ENCODE measurements around the gene RABGAP1L. TPM values are rescaled to one million over a fixed set of nuclear protein-coding genes. Genes with fewer than 3 reads are reported as not detected.
"Not testable (repeated sequence)": the region's sequence is repeated elsewhere in the genome, so short reads cannot be mapped to it uniquely, and the experiment has no call there.

The RABGAP1L gene
- total RNA-seq, 1 donor from 2014 or later: 36.9 TPM

- Mint-ChIP-seq H3K4me1 (peaks cover 45% of the 10 kb centered on the region), H3K36me3 (ENCODE audit: low read depth) (peaks cover 37% of the 10 kb centered on the region), H3K4me3 (no peak overlapping the region), H3K27ac (no peak overlapping the region), H3K9me3 (no peaks in the 10 kb centered on the region), H3K27me3 (no peaks in the 10 kb centered on the region)
- intact Hi-C loops (cut with micrococcal nuclease): loop anchor here (5.0 kb wide), 1 partner anchor 1523 kb away; the partner anchor contains the start of gene PRDX6
- no peak for DNase-seq
These were observed 841.4 kb downstream of the RABGAP1L start for GRCh38 chr1:175000697-175001187.

GRCh38 chr1:175002910-175003517 is 843.7 kb downstream of the RABGAP1L start:
- H3K27me3 Mint-ChIP-seq: no peaks in the 10 kb centered on the region
- no peaks in the 10 kb centered on the region for H3K9me3 Mint-ChIP-seq
- peaks cover 49% of the 10 kb centered on the region for H3K36me3 Mint-ChIP-seq (ENCODE audit: low read depth)
- DNase-seq: peak; percentile 56
- H3K27ac Mint-ChIP-seq: peak overlapping the region; percentile 31
- intact Hi-C loops (cut with micrococcal nuclease): loop anchor here (5.0 kb wide), 1 partner anchor 1526 kb away; the partner anchor contains the start of gene PRDX6
- peaks cover 39% of the 10 kb centered on the region for H3K4me1 Mint-ChIP-seq
- H3K4me3 Mint-ChIP-seq: peak overlapping the region; percentile 46

- Mint-ChIP-seq H3K27ac (peak overlapping the region; percentile 34), H3K36me3 (ENCODE audit: low read depth) (peaks cover 54% of the 10 kb centered on the region), H3K9me3 (no peaks in the 10 kb centered on the region), H3K4me1 (peaks cover 41% of the 10 kb centered on the region), H3K27me3 (no peaks in the 10 kb centered on the region), H3K4me3 (peak overlapping the region; percentile 46)
- intact Hi-C loops (cut with micrococcal nuclease): loop anchor here (5.0 kb wide), 1 partner anchor 1526 kb away; the partner anchor contains the start of gene PRDX6
- DNase-seq: no peak
These were observed 844.2 kb downstream of the RABGAP1L start for GRCh38 chr1:175003521-175003920.

- H3K36me3 Mint-ChIP-seq (ENCODE audit: low read depth): peaks cover 63% of the 10 kb centered on the region
- peak; percentile 48 for DNase-seq
- H3K27me3 Mint-ChIP-seq: no peaks in the 10 kb centered on the region
- intact Hi-C loops (cut with micrococcal nuclease): no loop called here
- no peak overlapping the region for H3K4me3 Mint-ChIP-seq
- peaks cover 44% of the 10 kb centered on the region for H3K4me1 Mint-ChIP-seq
- peak overlapping the region; percentile 14 for H3K27ac Mint-ChIP-seq
- H3K9me3 Mint-ChIP-seq: no peaks in the 10 kb centered on the region
These were observed 845.9 kb downstream of the RABGAP1L start for GRCh38 chr1:175005085-175005783.

- Mint-ChIP-seq H3K36me3 (ENCODE audit: low read depth) (peaks cover 66% of the 10 kb centered on the region), H3K4me3 (no peak overlapping the region), H3K4me1 (peaks cover 16% of the 10 kb centered on the region), H3K27ac (peak overlapping the region; percentile 1), H3K27me3 (no peaks in the 10 kb centered on the region), H3K9me3 (no peaks in the 10 kb centered on the region)
- intact Hi-C loops (cut with micrococcal nuclease): no loop called here
- DNase-seq: no peak
These were observed 850.2 kb downstream of the RABGAP1L start for GRCh38 chr1:175009532-175009931.

GRCh38 chr1:175013445-175013844 is 854.1 kb downstream of the RABGAP1L start:
- H3K27ac Mint-ChIP-seq: peak overlapping the region; percentile 4
- no peak overlapping the region for H3K4me3 Mint-ChIP-seq
- H3K4me1 Mint-ChIP-seq: peaks cover 7% of the 10 kb centered on the region
- no peaks in the 10 kb centered on the region for H3K9me3 Mint-ChIP-seq
- intact Hi-C loops (cut with micrococcal nuclease): no loop called here
- no peaks in the 10 kb centered on the region for H3K27me3 Mint-ChIP-seq
- peaks cover 65% of the 10 kb centered on the region for H3K36me3 Mint-ChIP-seq (ENCODE audit: low read depth)
- DNase-seq: no peak

- Mint-ChIP-seq H3K9me3 (no peaks in the 10 kb centered on the region), H3K36me3 (ENCODE audit: low read depth) (peaks cover 56% of the 10 kb centered on the region), H3K27me3 (no peaks in the 10 kb centered on the region), H3K4me3 (no peak overlapping the region), H3K4me1 (peaks cover 6% of the 10 kb centered on the region), H3K27ac (no peak overlapping the region)
- no peak for DNase-seq
- intact Hi-C loops (cut with micrococcal nuclease): no loop called here
These were observed 855.9 kb downstream of the RABGAP1L start for GRCh38 chr1:175015243-175015642.

GRCh38 chr1:175019524-175019923 is 860.2 kb downstream of the RABGAP1L start:
- DNase-seq: no peak
- Mint-ChIP-seq H3K36me3 (ENCODE audit: low read depth) (peaks cover 37% of the 10 kb centered on the region), H3K27ac (no peak overlapping the region), H3K4me3 (no peak overlapping the region), H3K27me3 (no peaks in the 10 kb centered on the region), H3K9me3 (peaks cover 6% of the 10 kb centered on the region), H3K4me1 (peaks cover 27% of the 10 kb centered on the region)
- intact Hi-C loops (cut with micrococcal nuclease): no loop called here

- intact Hi-C loops (cut with micrococcal nuclease): loop anchor here (1.0 to 2.0 kb wide), 3 partner anchors 24 to 166 kb away; partner anchors contain the start of gene CACYBP
- Mint-ChIP-seq H3K27ac (peak within 1 kb of the TSS; percentile 90), H3K36me3 (ENCODE audit: low read depth) (peaks cover 14% of the 10 kb centered on the region), H3K9me3 (peaks cover 14% of the 10 kb centered on the region), H3K27me3 (no peaks in the 10 kb centered on the region), H3K4me1 (peaks cover 23% of the 10 kb centered on the region), H3K4me3 (peak within 1 kb of the TSS; percentile 91)
- peak; percentile 99 for DNase-seq
These were observed 864.0 kb downstream of the RABGAP1L start, which contains the start of gene MRPS14 for GRCh38 chr1:175023043-175023921. Gene MRPS14, minus strand, starts transcription at chr1:175023425. Its CDS starts 17 bp downstream, at chr1:175023408.

GRCh38 chr1:175023922-175024242 is 864.6 kb downstream of the RABGAP1L start:
- peaks cover 14% of the 10 kb centered on the region for H3K9me3 Mint-ChIP-seq
- intact Hi-C loops (cut with micrococcal nuclease): loop anchor here (1.0 to 2.0 kb wide), 3 partner anchors 25 to 165 kb away; partner anchors contain the start of gene CACYBP
- H3K27ac Mint-ChIP-seq: peak overlapping the region; percentile 90
- not testable (repeated sequence) for H3K27me3 Mint-ChIP-seq, DNase-seq
- H3K36me3 Mint-ChIP-seq (ENCODE audit: low read depth): peaks cover 11% of the 10 kb centered on the region
- H3K4me3 Mint-ChIP-seq: peak overlapping the region; percentile 91
- H3K4me1 Mint-ChIP-seq: peaks cover 23% of the 10 kb centered on the region

GRCh38 chr1:175024773-175025172 is 865.5 kb downstream of the RABGAP1L start:
- DNase-seq: peak; percentile 53
- intact Hi-C loops (cut with micrococcal nuclease): no loop called here
- peak overlapping the region; percentile 36 for H3K27ac Mint-ChIP-seq
- H3K27me3 Mint-ChIP-seq: no peaks in the 10 kb centered on the region
- peaks cover 29% of the 10 kb centered on the region for H3K4me1 Mint-ChIP-seq
- peaks cover 12% of the 10 kb centered on the region for H3K36me3 Mint-ChIP-seq (ENCODE audit: low read depth)
- H3K4me3 Mint-ChIP-seq: peak overlapping the region; percentile 27
- H3K9me3 Mint-ChIP-seq: peaks cover 14% of the 10 kb centered on the region

GRCh38 chr1:175033953-175034352 is 874.6 kb downstream of the RABGAP1L start:
- Mint-ChIP-seq H3K27me3 (peaks cover 18% of the 10 kb centered on the region), H3K4me1 (peaks cover 10% of the 10 kb centered on the region), H3K4me3 (no peak overlapping the region), H3K9me3 (no peaks in the 10 kb centered on the region), H3K27ac (no peak overlapping the region), H3K36me3 (ENCODE audit: low read depth) (peaks cover 2% of the 10 kb centered on the region)
- intact Hi-C loops (cut with micrococcal nuclease): loop anchor here (5.0 kb wide), 1 partner anchor 38 kb away; no protein-coding TSS in a partner anchor
- DNase-seq: peak; percentile 42

- DNase-seq: no peak
- no peaks in the 10 kb centered on the region for H3K9me3 Mint-ChIP-seq
- H3K4me1 Mint-ChIP-seq: peaks cover 4% of the 10 kb centered on the region
- no peaks in the 10 kb centered on the region for H3K36me3 Mint-ChIP-seq (ENCODE audit: low read depth)
- intact Hi-C loops (cut with micrococcal nuclease): loop anchor here (5.0 kb wide), 1 partner anchor 38 kb away; no protein-coding TSS in a partner anchor
- H3K4me3 Mint-ChIP-seq: no peak overlapping the region
- H3K27ac Mint-ChIP-seq: no peak overlapping the region
- H3K27me3 Mint-ChIP-seq: peaks cover 22% of the 10 kb centered on the region
These were observed 875.5 kb downstream of the RABGAP1L start for GRCh38 chr1:175034775-175035174.

Measured in activated CD4-positive, alpha-beta T cell treated with anti-CD3 and anti-CD28 coated beads, Interleukin-2, amount 10 ng/mL, durations not matched to agents 24 days and 14 days (primary cell).